DND-41 (cell line): Measurements from ENCODE around the gene CES3.

Source experiments
- CTCF ChIP-seq: IDR thresholded peaks from 2 replicates; pipeline ENCODE4 v1.5.1; 2012; ENCODE audit warnings: borderline replicate concordance, low read length, moderate library complexity, mild to moderate bottlenecking; ENCODE audit not compliant: poor library complexity, severe bottlenecking; ENCODE audit errors: extremely low read depth
- EZH2 ChIP-seq: IDR thresholded peaks from 3 replicates; pipeline ENCODE4 v1.6.1; 2012; ENCODE audit warnings: borderline replicate concordance, low read depth, mild to moderate bottlenecking, moderate library complexity, low read length, inconsistent platforms; ENCODE audit not compliant: severe bottlenecking

GRCh38 chr16:67000384-67001351 lies 39.6 kb downstream of the CES3 start:
- TF ChIP-seq CTCF (no peak), EZH2 (no peak)
